Activated naive CD8-positive, alpha-beta T cell treated with anti-CD3 and anti-CD28 coated beads, Interleukin-2, amount 50 U/mL, for 16 hours (primary cell): ENCODE results near the gene VCL.
"Not testable (repeated sequence)": the region's sequence is repeated elsewhere in the genome, so short reads cannot be mapped to it uniquely, and the experiment has no call there.

Experiments
- DNase-seq: peaks from one replicate; pipeline ENCODE4 v3.0.0-alpha.2; 2020; ENCODE audit warnings: low read depth, low spot score

Gene VCL

GRCh38 chr10:74104480-74104879 is 106.6 kb downstream of the VCL start:
- DNase-seq = no peak

- DNase-seq = no peak
These were observed 107.1 kb downstream of the VCL start for GRCh38 chr10:74104996-74105395.

- no peak for DNase-seq
These were observed 109.5 kb downstream of the VCL start for GRCh38 chr10:74107391-74107790.

GRCh38 chr10:74109452-74109851 is 111.5 kb downstream of the VCL start:
- DNase-seq = no peak

DNA sequence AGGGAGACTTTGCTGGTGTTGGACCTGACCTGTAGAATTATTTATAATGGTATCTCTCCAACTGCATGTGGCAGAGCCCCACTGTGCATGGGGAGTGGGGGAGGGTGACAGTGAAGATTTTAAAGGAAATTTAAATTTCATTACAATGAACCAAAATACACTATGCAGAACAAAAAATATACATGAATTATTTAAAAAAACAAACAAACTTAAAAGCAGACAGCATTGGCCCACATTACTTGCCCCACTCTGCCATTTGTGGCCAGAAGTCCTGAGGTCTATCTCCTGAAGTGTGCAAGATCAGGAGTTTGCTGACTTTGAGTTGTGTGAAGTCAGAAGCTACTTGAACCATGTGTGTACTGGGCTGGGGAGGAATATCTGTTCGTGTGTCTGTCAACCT is 112.2 kb downstream of the VCL start:
- DNase-seq = no peak

DNA sequence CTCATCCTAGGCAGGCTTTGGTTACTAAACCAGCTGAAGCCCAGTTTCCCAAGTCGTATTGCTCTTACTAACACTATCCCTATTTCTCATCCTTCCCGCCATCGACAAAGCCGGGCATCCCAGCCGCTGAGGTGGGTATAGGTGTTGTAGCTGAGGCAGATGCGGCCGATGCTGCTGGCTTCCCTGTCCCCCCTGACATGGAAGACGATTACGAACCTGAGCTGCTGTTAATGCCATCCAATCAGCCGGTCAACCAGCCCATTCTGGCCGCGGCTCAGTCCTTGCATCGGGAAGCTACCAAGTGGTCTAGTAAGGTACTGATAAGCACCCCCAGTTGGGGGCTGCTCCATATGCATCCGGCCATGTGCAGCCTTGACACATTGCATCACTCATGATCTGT is 113.9 kb downstream of the VCL start:
- no peak for DNase-seq

DNA sequence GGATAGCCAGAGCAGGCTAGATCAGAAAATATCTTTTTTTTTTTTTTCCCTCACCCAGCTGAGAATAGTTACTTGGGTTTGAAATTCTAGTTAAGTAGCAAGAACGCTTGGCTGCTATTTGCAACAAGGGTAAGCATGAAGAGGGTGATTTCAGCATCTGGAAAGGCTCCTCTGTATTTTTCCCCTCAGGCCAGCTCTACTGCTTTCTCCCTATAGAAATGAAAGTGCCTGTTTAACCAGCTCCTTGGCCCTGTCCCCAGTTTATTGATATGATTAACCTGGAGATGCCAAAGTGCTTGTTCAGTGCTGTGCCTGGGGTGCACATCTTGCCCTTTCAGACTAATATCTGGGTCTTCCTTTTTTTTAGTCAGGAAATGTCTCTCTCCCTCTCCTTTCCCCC is 115.6 kb downstream of the VCL start:
- no peak for DNase-seq

- no peak for DNase-seq
These were observed 116.1 kb downstream of the VCL start for GRCh38 chr10:74114041-74114448.

DNA sequence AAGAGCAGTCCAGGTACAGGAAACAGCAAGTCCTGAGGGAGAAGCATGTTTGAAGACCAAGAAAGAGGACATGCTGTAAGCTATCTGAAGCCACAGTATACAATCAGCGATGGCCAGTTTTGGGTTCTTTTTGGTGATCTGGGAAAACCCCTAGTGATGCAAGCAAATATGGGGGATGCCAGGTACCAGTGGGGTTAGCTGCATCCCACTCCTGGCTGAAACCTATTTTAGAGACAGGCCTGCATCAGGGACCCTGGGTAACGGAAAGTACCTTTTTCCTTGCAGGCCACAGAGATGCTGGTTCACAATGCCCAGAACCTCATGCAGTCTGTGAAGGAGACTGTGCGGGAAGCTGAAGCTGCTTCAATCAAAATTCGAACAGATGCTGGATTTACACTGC is 119.8 kb downstream of the VCL start:
- DNase-seq = no peak

GRCh38 chr10:74118804-74119203 is 120.9 kb downstream of the VCL start:
- DNase-seq = no peak

- DNase-seq = no peak
These were observed 123.0 kb downstream of the VCL start for GRCh38 chr10:74120911-74121310.

DNA sequence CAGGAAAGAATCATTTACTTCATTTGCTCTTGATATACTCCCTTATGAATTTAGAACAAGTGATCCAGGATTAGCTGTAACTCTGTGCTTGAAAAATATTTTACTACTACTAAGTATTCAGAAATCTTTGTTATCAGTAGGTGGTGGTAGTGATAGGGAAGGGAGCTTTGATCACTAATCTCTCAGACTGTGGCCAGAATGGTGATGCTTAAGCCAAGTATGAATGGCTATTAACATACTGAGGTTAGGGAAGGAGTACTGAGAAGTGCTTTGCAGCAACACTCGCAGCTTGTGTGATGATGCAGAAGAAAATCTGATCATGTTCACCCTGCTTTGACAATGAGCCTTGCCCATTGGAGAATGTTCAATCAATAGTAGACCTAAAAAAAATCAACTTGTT is 123.5 kb downstream of the VCL start:
- no peak for DNase-seq

GRCh38 chr10:74122060-74122459 is 124.1 kb downstream of the VCL start:
- no peak for DNase-seq

DNA sequence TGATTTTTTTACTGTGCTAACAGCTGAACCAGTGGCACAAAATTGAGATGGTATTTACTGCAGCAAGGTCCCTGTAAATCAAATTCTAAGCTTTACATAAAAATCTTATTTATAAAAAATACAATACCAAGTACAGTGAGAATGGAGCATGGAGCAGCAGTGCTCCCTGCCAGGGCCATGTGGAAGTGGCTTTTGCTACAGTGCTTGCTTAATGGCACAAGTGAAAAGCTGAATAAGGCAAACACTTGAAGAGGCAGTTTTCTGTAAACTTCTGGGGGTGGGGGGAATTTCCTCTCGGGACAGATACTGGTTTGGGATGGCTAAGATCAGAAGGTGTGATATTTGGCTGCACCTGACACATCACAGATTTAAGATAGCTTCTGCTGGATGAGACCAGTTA is 125.2 kb downstream of the VCL start:
- DNase-seq = no peak

DNA sequence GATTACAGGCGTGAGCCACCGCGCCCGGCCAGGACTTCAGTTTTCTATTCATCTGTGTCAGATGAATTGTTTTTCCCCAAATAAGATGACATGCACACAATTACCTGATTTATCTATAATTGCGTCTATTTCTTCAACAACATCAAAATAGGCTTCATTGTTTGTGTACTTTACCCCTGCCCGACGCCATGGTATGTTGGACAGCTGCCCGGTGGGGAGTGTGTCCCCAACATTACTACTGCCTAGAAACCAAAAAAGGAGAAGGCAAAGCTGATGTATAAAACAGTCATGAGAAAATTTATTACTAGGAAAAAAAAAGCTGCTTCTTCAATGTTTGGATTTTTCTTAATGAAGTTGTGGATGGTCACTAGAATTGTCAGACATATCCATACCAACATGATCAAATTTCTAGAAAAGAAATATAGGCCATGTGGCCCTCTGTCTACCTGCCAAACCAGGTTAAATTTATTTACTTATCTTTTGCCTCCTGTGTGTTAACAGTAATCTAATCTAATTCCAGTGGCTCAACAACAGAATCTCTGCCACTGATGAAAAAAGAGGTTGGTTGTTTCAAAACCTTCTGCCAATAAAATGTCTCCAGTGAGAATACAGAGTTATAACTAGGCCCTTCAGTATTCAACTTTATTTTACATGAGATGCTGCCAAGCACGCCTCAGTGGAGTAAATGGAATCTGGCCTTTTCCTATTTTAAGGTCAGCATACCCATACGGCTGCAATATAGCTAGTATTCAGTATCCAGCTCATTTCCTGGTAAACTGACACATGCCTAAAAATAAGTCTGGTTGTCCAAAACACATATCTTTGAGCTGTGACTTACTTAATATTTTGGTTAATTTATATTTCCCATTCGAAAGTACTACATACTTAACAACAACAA is 136.3 kb downstream of the VCL start:
- no peak for DNase-seq

DNA sequence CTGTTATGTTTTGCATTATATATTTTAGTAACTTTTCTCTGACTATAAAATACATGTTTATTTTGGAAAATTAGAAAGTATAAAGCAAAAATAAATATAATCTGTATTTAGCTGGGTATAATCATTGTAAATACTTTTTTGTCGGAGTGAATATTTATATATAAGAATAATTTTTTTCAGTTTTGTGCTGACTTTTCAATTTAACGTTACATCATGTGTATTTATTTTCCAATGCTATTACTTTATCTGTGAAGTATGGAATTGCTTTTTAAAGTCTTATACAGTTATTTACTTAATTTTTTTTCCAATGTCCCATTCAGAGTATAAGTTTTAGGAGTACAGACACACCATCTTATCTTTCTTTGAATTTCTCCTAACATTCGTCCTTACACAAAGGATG is 137.5 kb downstream of the VCL start:
- DNase-seq = no peak

- no peak for DNase-seq
These were observed 140.1 kb downstream of the VCL start for GRCh38 chr10:74137992-74138391.

DNA sequence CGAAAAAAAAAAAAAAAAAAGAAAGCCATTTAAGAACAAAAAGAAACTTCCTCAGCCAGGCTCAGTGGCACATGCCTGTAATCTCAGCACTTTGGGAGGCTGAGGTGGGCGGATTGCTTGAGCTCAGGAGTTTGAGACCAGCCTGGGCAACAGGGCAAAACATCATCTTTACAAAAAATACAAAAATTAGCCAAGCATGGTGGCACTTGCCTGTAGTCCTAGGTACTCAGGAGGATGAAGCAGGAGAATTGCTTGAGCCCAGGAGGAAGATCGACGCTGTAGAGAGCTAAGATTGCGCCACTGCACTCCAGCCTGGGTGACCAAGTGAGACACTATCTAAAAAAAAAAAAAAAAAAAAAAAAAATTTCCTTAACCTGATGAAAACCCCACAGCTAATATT is 140.7 kb downstream of the VCL start:
- not testable (repeated sequence) for DNase-seq

- DNase-seq = no peak
These were observed 142.1 kb downstream of the VCL start for GRCh38 chr10:74139981-74140380.

- no peak for DNase-seq
These were observed 142.6 kb downstream of the VCL start for GRCh38 chr10:74140553-74140952.

DNA sequence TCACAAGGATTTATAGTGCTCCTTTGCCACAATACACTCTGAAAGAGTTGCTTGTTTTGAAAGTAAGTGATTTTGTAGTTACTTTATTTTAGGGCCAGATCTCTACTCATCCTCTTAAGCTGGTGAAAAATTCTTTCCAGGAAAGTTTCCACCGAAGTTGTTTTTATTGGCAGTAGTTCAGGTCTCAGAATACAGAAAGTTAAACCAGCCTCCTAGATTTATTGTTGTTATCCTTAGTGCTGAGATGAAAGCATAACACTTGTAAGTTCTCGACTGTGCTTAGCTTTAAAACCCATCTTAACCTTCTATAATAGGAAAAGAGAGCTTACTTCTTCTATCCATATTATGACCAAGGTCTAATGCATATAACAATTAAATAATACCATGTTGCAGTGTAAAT is 147.2 kb downstream of the VCL start:
- no peak for DNase-seq

- not testable (repeated sequence) for DNase-seq
These were observed 149.1 kb downstream of the VCL start for GRCh38 chr10:74146980-74147379.

- DNase-seq = peak; percentile 57
These were observed 152.5 kb downstream of the VCL start, which contains the start of gene AP3M1 for GRCh38 chr10:74150204-74150989. TSS of gene AP3M1 (minus strand) at chr10:74150828. CDS start at chr10:74138379, 12,449 bp downstream.
